ENCODE data around the gene ANO2. TPM values are rescaled to one million over a fixed set of nuclear protein-coding genes. Genes with fewer than 3 reads are reported as not detected.

ANO2 gene
- total and polyA plus RNA-seq, 5 donors from 2014 or later = 0.10 TPM; not detected in 4

GRCh38 chr12:5577211-5577612, 367.8 kb downstream of the ANO2 start:
- Mint-ChIP-seq H3K27me3 (no peaks in the 10 kb centered on the region), H3K27ac (no peak overlapping the region), H3K36me3 (no peaks in the 10 kb centered on the region), H3K9me3 (peaks cover 0 to 5% (median 0%) of the 10 kb centered on the region in 7 donors), H3K4me3 (no peak overlapping the region), H3K4me1 (no peaks in the 10 kb centered on the region)
- Histone ChIP-seq H3K27me3 (ENCODE audit: control insufficient read depth, insufficient read depth, low read length) (no peaks in the 10 kb centered on the region), H3K4me3 (ENCODE audit: low read depth, low read length) (no peak overlapping the region), H3K27ac (ENCODE audit: insufficient read depth, low read length, poor library complexity, severe bottlenecking) (no peak overlapping the region), H3K4me1 (ENCODE audit: control insufficient read depth, insufficient read depth, low read length, poor library complexity, severe bottlenecking) (no peaks in the 10 kb centered on the region), H3K36me3 (ENCODE audit: control insufficient read depth, insufficient read depth, low read length) (no peaks in the 10 kb centered on the region), H3K9me3 (ENCODE audit: control insufficient read depth in 2 of 2, low read length in 2 of 2) (no peaks in the 10 kb centered on the region)
- DNase-seq (no peak), ATAC-seq (ENCODE audit: low read depth in 2 of 2) (no peak)

- H3K27me3 ChIP-seq (ENCODE audit: control insufficient read depth, insufficient read depth, low read length) = no peaks in the 10 kb centered on the region
- no peak for DNase-seq
- Mint-ChIP-seq H3K27me3 (peaks cover 6% of the 10 kb centered on the region), H3K9me3 (peaks cover 0 to 5% (median 0%) of the 10 kb centered on the region in 7 donors), H3K36me3 (no peaks in the 10 kb centered on the region), H3K4me3 (no peak overlapping the region), H3K27ac (no peak overlapping the region), H3K4me1 (no peaks in the 10 kb centered on the region)
- H3K36me3 ChIP-seq (ENCODE audit: control insufficient read depth, insufficient read depth, low read length) = no peaks in the 10 kb centered on the region
- no peaks in the 10 kb centered on the region for H3K9me3 ChIP-seq (ENCODE audit: control insufficient read depth in 2 of 2, low read length in 2 of 2)
- ATAC-seq (ENCODE audit: low read depth in 2 of 2) = no peak
- H3K27ac ChIP-seq (ENCODE audit: insufficient read depth, low read length, poor library complexity, severe bottlenecking) = no peak overlapping the region
- no peaks in the 10 kb centered on the region for H3K4me1 ChIP-seq (ENCODE audit: control insufficient read depth, insufficient read depth, low read length, poor library complexity, severe bottlenecking)
- H3K4me3 ChIP-seq (ENCODE audit: low read depth, low read length) = no peak overlapping the region
Observed at GRCh38 chr12:5575987-5576386, 369.1 kb downstream of the ANO2 start.

- no peaks in the 10 kb centered on the region for H3K4me1 ChIP-seq (ENCODE audit: control insufficient read depth, insufficient read depth, low read length, poor library complexity, severe bottlenecking)
- no peak overlapping the region for H3K27ac ChIP-seq (ENCODE audit: insufficient read depth, low read length, poor library complexity, severe bottlenecking)
- no peaks in the 10 kb centered on the region for H3K9me3 ChIP-seq (ENCODE audit: control insufficient read depth in 2 of 2, low read length in 2 of 2)
- Mint-ChIP-seq H3K27ac (no peak overlapping the region), H3K4me3 (no peak overlapping the region), H3K9me3 (peaks cover 0 to 5% (median 0%) of the 10 kb centered on the region in 7 donors), H3K27me3 (peaks cover 6% of the 10 kb centered on the region), H3K4me1 (no peaks in the 10 kb centered on the region), H3K36me3 (no peaks in the 10 kb centered on the region)
- no peak for DNase-seq
- H3K27me3 ChIP-seq (ENCODE audit: control insufficient read depth, insufficient read depth, low read length) = no peaks in the 10 kb centered on the region
- no peaks in the 10 kb centered on the region for H3K36me3 ChIP-seq (ENCODE audit: control insufficient read depth, insufficient read depth, low read length)
- no peak overlapping the region for H3K4me3 ChIP-seq (ENCODE audit: low read depth, low read length)
- no peak for ATAC-seq (ENCODE audit: low read depth in 2 of 2)
Observed at GRCh38 chr12:5575232-5575631, 369.8 kb downstream of the ANO2 start.

- Histone ChIP-seq H3K4me1 (ENCODE audit: control insufficient read depth, insufficient read depth, low read length, poor library complexity, severe bottlenecking) (no peaks in the 10 kb centered on the region), H3K36me3 (ENCODE audit: control insufficient read depth, insufficient read depth, low read length) (no peaks in the 10 kb centered on the region), H3K27me3 (ENCODE audit: control insufficient read depth, insufficient read depth, low read length) (no peaks in the 10 kb centered on the region), H3K4me3 (ENCODE audit: low read depth, low read length) (no peak overlapping the region), H3K9me3 (ENCODE audit: control insufficient read depth in 2 of 2, low read length in 2 of 2) (no peaks in the 10 kb centered on the region), H3K27ac (ENCODE audit: insufficient read depth, low read length, poor library complexity, severe bottlenecking) (no peak overlapping the region)
- peaks cover 14% of the 10 kb centered on the region for H3K27me3 Mint-ChIP-seq
- no peak overlapping the region for H3K27ac Mint-ChIP-seq
- peaks cover 0 to 7% (median 0%) of the 10 kb centered on the region in 7 donors for H3K9me3 Mint-ChIP-seq
- H3K4me3 Mint-ChIP-seq = no peak overlapping the region
- no peaks in the 10 kb centered on the region for H3K36me3 Mint-ChIP-seq
- DNase-seq (no peak), ATAC-seq (ENCODE audit: low read depth in 2 of 2) (no peak)
- no peaks in the 10 kb centered on the region for H3K4me1 Mint-ChIP-seq
Observed at GRCh38 chr12:5573390-5573789, 371.7 kb downstream of the ANO2 start.

- peaks cover 0 to 7% (median 0%) of the 10 kb centered on the region in 7 donors for H3K9me3 Mint-ChIP-seq
- H3K36me3 Mint-ChIP-seq = no peaks in the 10 kb centered on the region
- no peak overlapping the region for H3K4me3 ChIP-seq (ENCODE audit: low read depth, low read length)
- H3K36me3 ChIP-seq (ENCODE audit: control insufficient read depth, insufficient read depth, low read length) = no peaks in the 10 kb centered on the region
- H3K9me3 ChIP-seq (ENCODE audit: control insufficient read depth in 2 of 2, low read length in 2 of 2) = no peaks in the 10 kb centered on the region
- no peaks in the 10 kb centered on the region for H3K4me1 ChIP-seq (ENCODE audit: control insufficient read depth, insufficient read depth, low read length, poor library complexity, severe bottlenecking)
- no peak overlapping the region for H3K27ac Mint-ChIP-seq
- H3K27ac ChIP-seq (ENCODE audit: insufficient read depth, low read length, poor library complexity, severe bottlenecking) = no peak overlapping the region
- H3K27me3 ChIP-seq (ENCODE audit: control insufficient read depth, insufficient read depth, low read length) = no peaks in the 10 kb centered on the region
- H3K4me3 Mint-ChIP-seq = no peak overlapping the region
- peaks cover 22% of the 10 kb centered on the region for H3K27me3 Mint-ChIP-seq
- DNase-seq = no peak
- no peaks in the 10 kb centered on the region for H3K4me1 Mint-ChIP-seq
- ATAC-seq (ENCODE audit: low read depth in 2 of 2) = no peak
Observed at GRCh38 chr12:5571115-5571514, 373.9 kb downstream of the ANO2 start.

GRCh38 chr12:5570416-5570815, 374.6 kb downstream of the ANO2 start:
- no peaks in the 10 kb centered on the region for H3K27me3 ChIP-seq (ENCODE audit: control insufficient read depth, insufficient read depth, low read length)

GRCh38 chr12:5568325-5568981, 376.6 kb downstream of the ANO2 start:
- no peak overlapping the region for H3K27ac ChIP-seq (ENCODE audit: insufficient read depth, low read length, poor library complexity, severe bottlenecking)
- Mint-ChIP-seq H3K27ac (no peak overlapping the region), H3K27me3 (peaks cover 22% of the 10 kb centered on the region), H3K4me1 (no peaks in the 10 kb centered on the region), H3K9me3 (peaks cover 0 to 2% (median 0%) of the 10 kb centered on the region in 7 donors), H3K36me3 (no peaks in the 10 kb centered on the region), H3K4me3 (no peak overlapping the region)
- H3K36me3 ChIP-seq (ENCODE audit: control insufficient read depth, insufficient read depth, low read length) = no peaks in the 10 kb centered on the region
- no peaks in the 10 kb centered on the region for H3K9me3 ChIP-seq (ENCODE audit: control insufficient read depth in 2 of 2, low read length in 2 of 2)
- DNase-seq (no peak), ATAC-seq (ENCODE audit: low read depth in 2 of 2) (no peak)
- H3K4me1 ChIP-seq (ENCODE audit: control insufficient read depth, insufficient read depth, low read length, poor library complexity, severe bottlenecking) = no peaks in the 10 kb centered on the region
- H3K4me3 ChIP-seq (ENCODE audit: low read depth, low read length) = no peak overlapping the region
- H3K27me3 ChIP-seq (ENCODE audit: control insufficient read depth, insufficient read depth, low read length) = no peaks in the 10 kb centered on the region

More at GRCh38 chr12:5570416-5570815, 374.6 kb downstream of the ANO2 start:
- H3K36me3 ChIP-seq (ENCODE audit: control insufficient read depth, insufficient read depth, low read length) = no peaks in the 10 kb centered on the region
- no peaks in the 10 kb centered on the region for H3K4me1 ChIP-seq (ENCODE audit: control insufficient read depth, insufficient read depth, low read length, poor library complexity, severe bottlenecking)
- Mint-ChIP-seq H3K9me3 (peaks cover 0 to 7% (median 0%) of the 10 kb centered on the region in 7 donors), H3K36me3 (no peaks in the 10 kb centered on the region), H3K27ac (no peak overlapping the region), H3K4me3 (no peak overlapping the region), H3K27me3 (peaks cover 22% of the 10 kb centered on the region), H3K4me1 (no peaks in the 10 kb centered on the region)
- no peak for ATAC-seq (ENCODE audit: low read depth in 2 of 2)
- no peak for DNase-seq
- H3K4me3 ChIP-seq (ENCODE audit: low read depth, low read length) = no peak overlapping the region
- H3K27ac ChIP-seq (ENCODE audit: insufficient read depth, low read length, poor library complexity, severe bottlenecking) = no peak overlapping the region
- H3K9me3 ChIP-seq (ENCODE audit: control insufficient read depth in 2 of 2, low read length in 2 of 2) = no peaks in the 10 kb centered on the region

- Histone ChIP-seq H3K27me3 (ENCODE audit: control insufficient read depth, insufficient read depth, low read length) (no peaks in the 10 kb centered on the region), H3K4me3 (ENCODE audit: low read depth, low read length) (no peak overlapping the region), H3K27ac (ENCODE audit: insufficient read depth, low read length, poor library complexity, severe bottlenecking) (no peak overlapping the region), H3K9me3 (ENCODE audit: control insufficient read depth in 2 of 2, low read length in 2 of 2) (no peaks in the 10 kb centered on the region), H3K36me3 (ENCODE audit: control insufficient read depth, insufficient read depth, low read length) (no peaks in the 10 kb centered on the region), H3K4me1 (ENCODE audit: control insufficient read depth, insufficient read depth, low read length, poor library complexity, severe bottlenecking) (no peaks in the 10 kb centered on the region)
- ATAC-seq (ENCODE audit: low read depth in 2 of 2) = no peak
- Mint-ChIP-seq H3K27ac (no peak overlapping the region), H3K4me1 (no peaks in the 10 kb centered on the region), H3K27me3 (peaks cover 22% of the 10 kb centered on the region), H3K4me3 (no peak overlapping the region), H3K36me3 (no peaks in the 10 kb centered on the region), H3K9me3 (peaks cover 0 to 2% (median 0%) of the 10 kb centered on the region in 7 donors)
- no peak for DNase-seq
Observed at GRCh38 chr12:5567016-5567725, 377.9 kb downstream of the ANO2 start.

Measured in CD4-positive, CD25-positive, alpha-beta regulatory T cell (primary cell).